ENCODE measurements around the gene GPR62.
"Not testable (repeated sequence)": the region's sequence is repeated elsewhere in the genome, so short reads cannot be mapped to it uniquely, and the experiment has no call there.

Gene GPR62

DNA sequence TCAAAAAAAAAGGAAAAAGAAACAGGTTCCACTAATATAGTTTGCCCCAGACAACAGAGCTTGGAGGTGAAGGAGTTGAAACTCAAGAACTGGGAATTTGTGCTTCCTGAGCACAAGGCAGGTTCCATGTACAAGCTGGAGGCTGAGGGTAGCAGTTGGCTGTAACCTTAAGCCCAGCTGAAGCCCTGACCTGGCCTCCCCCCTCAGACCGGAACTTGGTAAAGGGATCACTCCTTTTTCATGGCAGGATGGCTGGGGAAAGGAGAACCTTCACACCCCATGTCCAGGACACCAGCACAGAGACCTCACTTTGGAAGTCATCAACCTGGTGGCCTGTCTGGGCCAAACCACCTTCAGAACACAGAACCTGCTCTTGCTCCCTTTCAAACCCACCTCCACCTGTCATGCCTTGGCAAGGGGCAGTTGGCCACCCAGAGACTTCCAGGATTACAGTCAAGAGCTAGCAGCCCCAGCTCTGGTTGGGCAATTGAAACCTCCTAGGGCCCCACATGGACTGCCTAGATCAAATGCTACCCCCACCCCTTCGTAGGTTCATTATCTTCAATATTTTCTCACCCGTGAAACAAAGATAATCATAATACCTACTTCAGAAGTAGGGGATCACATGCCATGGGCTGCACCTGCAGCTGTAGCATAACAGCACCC lies 37.0 kb downstream of the GPR62 start:
- DNase-seq (ENCODE audit: low read depth), result no peak

DNA sequence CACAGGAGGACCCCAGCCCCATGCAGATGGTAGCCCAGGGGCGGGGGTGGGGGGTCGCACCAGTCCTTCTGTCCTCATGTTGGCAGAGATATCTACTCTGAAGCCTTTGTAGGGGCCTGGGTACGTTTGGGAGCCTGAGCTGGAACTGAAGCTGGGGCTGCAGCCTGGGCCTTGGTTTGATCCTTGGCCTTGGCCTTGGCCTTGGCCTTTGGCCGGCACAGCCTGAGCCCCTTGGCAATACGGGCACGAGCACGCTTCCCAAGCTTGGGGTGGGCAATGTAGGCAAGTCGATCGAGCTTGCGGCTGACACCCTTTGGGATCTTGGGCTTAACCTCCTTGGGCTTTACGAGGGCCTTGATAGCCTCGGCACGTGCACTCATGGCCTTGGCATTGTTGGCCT lies 38.5 kb downstream of the GPR62 start:
- not testable (repeated sequence) for DNase-seq (ENCODE audit: low read depth)

GRCh38 chr3:51994530-51994929 lies 39.3 kb downstream of the GPR62 start:
- no peak for DNase-seq (ENCODE audit: low read depth)

DNA sequence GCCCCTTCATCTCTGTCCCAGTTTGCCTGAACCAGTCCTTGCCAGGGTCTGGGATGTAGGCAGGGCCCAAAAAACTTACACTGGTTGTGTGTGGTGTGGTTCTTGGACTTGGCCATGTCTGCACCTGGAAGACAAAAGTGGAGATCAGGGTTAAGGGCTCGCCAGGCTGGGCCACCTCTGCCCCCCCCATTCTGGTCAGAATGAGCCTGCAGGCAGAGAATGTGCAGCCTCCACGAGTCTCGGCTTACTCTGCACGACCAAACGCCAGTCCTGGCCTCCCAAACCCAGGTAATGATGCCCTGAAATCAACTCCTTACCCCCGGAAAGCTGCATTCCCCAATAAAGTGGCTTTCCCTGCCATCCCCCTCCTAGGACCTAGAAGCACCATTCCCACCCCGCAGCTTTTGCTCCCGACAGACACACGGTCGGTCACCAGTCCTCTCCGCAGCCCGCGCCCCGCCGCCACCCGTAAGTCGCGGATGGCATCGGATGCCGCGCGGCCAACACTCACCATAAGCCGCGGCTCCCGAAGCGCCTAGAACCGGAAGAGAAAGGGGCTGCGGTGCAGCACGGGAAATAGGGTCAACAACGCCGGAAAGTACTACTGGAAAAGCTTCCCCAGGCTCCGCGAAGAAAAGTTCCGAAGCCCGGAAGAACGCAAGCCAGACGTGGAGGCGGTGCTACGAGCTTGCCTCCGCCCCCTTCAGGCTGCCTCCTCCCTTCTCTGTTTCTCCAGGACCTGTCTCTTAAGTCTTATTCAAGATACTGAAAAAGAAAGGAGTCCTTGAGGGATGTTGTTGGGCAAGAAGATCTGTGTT lies 40.4 kb downstream of the GPR62 start, which contains the start of gene RPL29:
RPL29 (minus strand) TSS at position 550 of the 818 bp plus-strand sequence; CDS start at position 116, 434 bp downstream.
- DNase-seq (ENCODE audit: low read depth), result peak; percentile 89

- no peak for DNase-seq (ENCODE audit: low read depth)
These were observed 42.0 kb downstream of the GPR62 start for GRCh38 chr3:51997172-51997571.

- no peak for DNase-seq (ENCODE audit: low read depth)
These were observed 42.9 kb downstream of the GPR62 start for GRCh38 chr3:51997935-51998596.

DNA sequence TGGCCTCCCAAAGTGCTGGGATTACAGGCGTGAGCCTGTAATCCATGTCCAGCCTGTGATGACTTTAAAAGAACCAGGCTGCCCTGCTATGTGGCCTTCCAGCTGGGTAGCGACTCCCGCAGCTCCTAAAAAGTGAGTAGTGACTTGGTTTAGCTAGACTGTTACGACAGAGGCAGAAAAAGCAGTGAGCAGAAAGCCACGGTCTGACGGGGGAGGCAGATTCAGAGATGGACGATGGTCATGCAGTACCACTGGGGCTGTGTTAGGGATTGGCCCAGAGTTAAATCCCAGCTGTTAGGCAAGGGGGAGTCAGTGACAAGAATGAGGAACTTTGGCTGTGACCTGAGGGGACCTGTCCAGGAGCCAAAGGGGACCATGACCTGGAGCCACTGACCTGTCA lies 43.6 kb downstream of the GPR62 start:
- DNase-seq (ENCODE audit: low read depth), result no peak

- no peak for DNase-seq (ENCODE audit: low read depth)
These were observed 44.7 kb downstream of the GPR62 start for GRCh38 chr3:51999846-52000245.

GRCh38 chr3:52001443-52001974 lies 46.3 kb downstream of the GPR62 start:
- DNase-seq (ENCODE audit: low read depth), result peak; percentile 79

DNA sequence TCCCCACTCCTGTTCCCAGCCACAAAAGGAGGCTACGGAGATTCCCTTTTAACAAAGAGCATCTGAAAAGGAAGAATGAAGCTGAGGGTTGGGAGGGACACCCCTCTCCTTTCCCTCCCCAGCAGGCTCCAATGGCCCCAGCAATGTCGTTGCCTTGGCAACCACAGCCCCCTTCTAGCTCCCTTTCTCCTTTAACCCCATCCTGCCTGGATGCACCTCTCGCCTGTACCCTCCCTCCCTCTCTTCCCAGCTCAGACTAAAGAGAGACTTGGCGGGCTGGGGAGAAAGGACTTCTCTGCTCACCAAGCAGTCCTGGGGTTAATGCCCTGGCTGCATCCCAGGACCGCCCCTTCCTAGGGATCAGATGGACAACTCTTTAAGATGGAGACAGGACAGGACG lies 47.6 kb downstream of the GPR62 start:
- DNase-seq (ENCODE audit: low read depth), result no peak

DNA sequence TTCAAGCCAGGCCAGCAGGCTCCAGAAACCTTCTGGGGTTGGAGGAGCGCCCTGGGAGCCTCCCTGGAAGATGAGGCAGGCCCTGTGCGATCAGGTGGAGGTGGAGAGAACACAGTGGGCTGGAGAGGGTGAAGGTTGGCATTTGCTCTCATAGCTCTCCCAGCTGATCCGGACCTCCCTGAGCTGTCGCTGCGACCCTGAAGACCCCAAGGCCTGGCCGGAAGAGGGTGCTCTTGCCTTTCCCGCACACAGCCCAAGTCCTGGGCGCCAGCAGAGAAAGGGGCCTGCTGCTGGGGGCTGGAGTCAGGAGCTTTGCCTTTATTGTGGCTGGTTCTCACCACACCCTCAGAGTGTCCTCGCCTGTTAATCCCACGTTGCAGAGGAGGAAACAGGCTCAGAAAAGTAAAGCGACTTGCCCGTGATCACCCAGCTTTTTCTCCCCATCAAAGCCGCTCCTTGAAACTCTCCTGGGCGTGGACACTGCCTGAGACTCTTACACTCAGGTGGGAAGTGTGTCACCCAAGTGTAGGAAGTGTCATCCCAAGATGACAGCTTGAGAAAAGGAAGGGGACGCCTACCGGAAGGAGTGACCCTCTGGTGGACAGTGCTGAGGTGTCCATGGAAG lies 49.1 kb downstream of the GPR62 start:
- DNase-seq (ENCODE audit: low read depth), result no peak

DNA sequence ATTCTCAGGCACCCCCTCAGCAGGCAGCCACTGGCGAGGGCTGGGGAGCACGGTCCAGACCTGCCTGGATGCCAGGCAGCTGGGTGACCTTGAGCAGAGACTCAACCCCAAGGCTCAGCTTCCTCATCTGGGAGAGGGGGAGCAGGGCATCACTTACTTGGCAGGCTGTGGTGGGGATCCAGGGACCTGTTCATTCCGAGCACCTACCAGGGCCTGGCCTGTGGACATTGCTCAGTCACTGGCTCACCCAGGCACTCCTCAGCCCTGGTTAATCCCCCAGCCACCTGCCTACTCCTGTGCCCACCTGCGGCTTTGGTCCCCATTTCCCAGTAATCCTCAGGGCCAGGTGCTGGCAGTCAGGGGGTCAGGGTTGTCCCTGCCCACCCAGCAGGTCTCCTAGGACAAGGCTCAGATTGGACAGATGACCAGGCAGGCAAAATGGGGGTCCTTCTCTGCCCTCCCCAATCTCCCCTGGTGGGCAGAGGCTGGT lies 49.8 kb downstream of the GPR62 start:
- DNase-seq (ENCODE audit: low read depth), result no peak

- DNase-seq (ENCODE audit: low read depth), result no peak
These were observed 50.4 kb downstream of the GPR62 start for GRCh38 chr3:52005571-52005986.

- no peak for DNase-seq (ENCODE audit: low read depth)
These were observed 51.0 kb downstream of the GPR62 start for GRCh38 chr3:52006017-52006819.

DNA sequence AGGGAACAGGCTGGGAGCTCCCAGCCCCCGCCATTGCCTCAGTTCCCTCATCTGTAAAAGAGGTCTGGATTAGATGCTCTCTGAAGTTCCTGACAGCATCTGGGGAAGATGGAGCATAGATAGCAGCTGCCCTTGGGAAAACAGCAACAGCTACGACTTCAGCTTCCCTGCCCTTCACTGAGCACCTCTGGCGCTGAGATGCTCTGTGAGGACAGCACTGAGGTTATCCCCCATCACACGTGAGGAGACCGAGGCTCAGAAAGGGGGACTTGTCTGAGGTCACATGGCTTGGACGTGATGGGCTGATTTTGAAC lies 51.6 kb downstream of the GPR62 start:
- DNase-seq (ENCODE audit: low read depth), result no peak

All from T follicular helper cell (primary cell).